PFSK-1 (cell line): ENCODE results near the gene SH3YL1.

Source experiments
- POLR2AphosphoS5 ChIP-seq: IDR thresholded peaks from 2 replicates; pipeline ENCODE4 v1.6.1; 2012; ENCODE audit warnings: low read depth, mild to moderate bottlenecking, control low read depth, low read length, moderate library complexity
- REST ChIP-seq, 2 experiments: IDR thresholded peaks; 2 replicates each; pipeline versions ENCODE4 v1.6.1 to v1.8.0; 2011 to 2012; ENCODE audit warnings: low read depth in 2 of 2, low read length in 2 of 2, control low read depth in 1 of 2, inconsistent platforms in 1 of 2, mild to moderate bottlenecking in 1 of 2, moderate library complexity in 1 of 2; ENCODE audit not compliant: insufficient read depth in 1 of 2
- SIN3A ChIP-seq: IDR thresholded peaks from 2 replicates; pipeline ENCODE4 v1.6.1; 2012; ENCODE audit warnings: mild to moderate bottlenecking, low read length, moderate library complexity, borderline replicate concordance; ENCODE audit not compliant: insufficient read depth
- TAF1 ChIP-seq: IDR thresholded peaks from 2 replicates; pipeline ENCODE4 v1.6.1; 2012; ENCODE audit warnings: low read length, control low read depth, borderline replicate concordance; ENCODE audit not compliant: insufficient read depth

GRCh38 chr2:223971-224760 lies 39.7 kb downstream of the SH3YL1 start:
- no peak for TF ChIP-seq REST (IDR thresholded peaks at IDR 0.05; ENCODE audit: insufficient read depth in 1 of 2, low read depth in 2 of 2, low read length in 2 of 2)
- no peak for TF ChIP-seq POLR2AphosphoS5
- TF ChIP-seq SIN3A, result no peak
- TF ChIP-seq TAF1, result no peak
